Spleen (tissue), 11 donors: Measurements from ENCODE around the gene TRIM56. TPM values are rescaled to one million over a fixed set of nuclear protein-coding genes. Genes with fewer than 3 reads are reported as not detected.

ENCODE experiments used
- DNase-seq: peaks from one replicate; pipeline ENCODE4 v3.0.0-alpha.2; 2020
- H3K27ac ChIP-seq, 8 donors: fragments of 200-600 bp; sonication (generic) in 7 of 8; 1 replicate in 4 of 8; 2 replicates in 4 of 8; pipeline versions ENCODE4 v1.5.0 to v1.8.0; 2016 to 2021; ENCODE audit warnings: inconsistent platforms in 4 of 8, mild to moderate bottlenecking in 4 of 8, moderate library complexity in 1 of 8
- H3K27me3 ChIP-seq, 7 donors: fragments of 200-600 bp; sonication (generic) in 6 of 7; replicated peaks in 1 of 7; 1 replicate in 4 of 7; 2 replicates in 3 of 7; pipeline versions ENCODE4 v1.5.0 to v1.8.0; 2016 to 2021; ENCODE audit warnings: inconsistent platforms in 3 of 7, mild to moderate bottlenecking in 1 of 7
- H3K36me3 ChIP-seq, 6 donors: fragments of 200-600 bp; sonication (generic) in 5 of 6; 1 replicate in 4 of 6; 2 replicates in 2 of 6; pipeline versions ENCODE4 v1.5.0 to v1.8.0; 2016 to 2021; ENCODE audit warnings: inconsistent platforms in 2 of 6
- H3K4me1 ChIP-seq, 6 donors: fragments of 200-600 bp; sonication (generic) in 5 of 6; 1 replicate in 3 of 6; 2 replicates in 3 of 6; pipeline versions ENCODE4 v1.5.0 to v1.8.0; 2016 to 2021; ENCODE audit warnings: inconsistent platforms in 3 of 6
- H3K4me3 ChIP-seq, 8 donors: fragments of 200-600 bp; sonication (generic) in 7 of 8; 1 replicate in 4 of 8; 2 replicates in 4 of 8; pipeline versions ENCODE4 v1.5.0 to v1.8.0; 2016 to 2021; ENCODE audit warnings: inconsistent platforms in 4 of 8, mild to moderate bottlenecking in 4 of 8, moderate library complexity in 2 of 8
- H3K9me3 ChIP-seq, 8 donors: fragments of 200-600 bp; sonication (generic) in 7 of 8; 1 replicate in 4 of 8; 2 replicates in 4 of 8; pipeline versions ENCODE4 v1.5.0 to v1.8.0; 2016 to 2021; ENCODE audit warnings: inconsistent platforms in 4 of 8
- CTCF ChIP-seq, 11 experiments: fragments of 200-600 bp in 7 of 11; fragments of 450-650 bp in 4 of 11; sonication (generic) in 4 of 11; IDR thresholded peaks in 8 of 11; conservative IDR thresholded peaks in 3 of 11; 1 replicate in 7 of 11; 2 replicates in 4 of 11; pipeline versions ENCODE4 v1.4.0 to v1.8.0; 2016 to 2021; ENCODE audit warnings: antibody characterized with exemption in 11 of 11, inconsistent platforms in 4 of 11, mild to moderate bottlenecking in 1 of 11
- POLR2A ChIP-seq, 3 donors: fragments of 450-650 bp; IDR thresholded peaks; one replicate each; pipeline ENCODE4 v1.5.1; 2017; ENCODE audit warnings: antibody characterized with exemption in 3 of 3, mild to moderate bottlenecking in 1 of 3
- POLR2AphosphoS5 ChIP-seq, 3 donors: sonication (generic); formaldehyde crosslinking; IDR thresholded peaks; one replicate each; pipeline ENCODE4 v1.5.1; 2017; ENCODE audit warnings: antibody characterized with exemption in 3 of 3
- WGBS, 5 donors: extraction: QIAGEN DNeasy Blood & Tissue Kit in 3 of 5; methylation state at CpG; one replicate each; pipeline versions ENCODE4 v1.1.5 to v1.1.7; 2013 to 2018; 5-methylcytosine and 5-hydroxymethylcytosine counted together
- intact Hi-C: fragments of 100-400 bp; cut with DNase I; formaldehyde crosslinking; loops from one replicate; pipeline ENCODE4 v1.15.0; 2023; ENCODE audit warnings: low total_unique reads
- polyA plus RNA-seq, 3 donors: library from polyadenylated mRNA; stranded (reverse); fragments of 200-250 nt; gene quantifications; one replicate each; pipeline ENCODE4 v1.2.1, GENCODE V29; 2013
- total RNA-seq, 7 donors: library from RNA; depleted of rRNA in 3 of 7; stranded (reverse); fragments of >200 nt in 3 of 7; fragmentation: NEBNext Ultra II Directional in 4 of 7; extraction: Animal tissue kit (Norgen Biotek cat#: 25700) in 4 of 7; gene quantifications; one replicate each; pipeline versions ENCODE4 v1.1.0 to v1.2.1, GENCODE V29; 2016 to 2021
- donor health status: healthy with polysubstance abuse.
- donor health status: DM: no; HTN: no; CAD: no; lungs with moderate emphysema.
- donor health status: DM: no; HTN: no; CAD: no.
- donor health status: Bipolar disorder and iron deficiency.
- donor health status: healthy.
- donor health status: DM: no; HTN: no; CAD: no.
- donor health status: DM: yes; HTN: yes; CAD: no.

Gene TRIM56
- total and polyA plus RNA-seq, 10 donors: 5.0 to 82.2 (median 38.5) TPM

- H3K27me3 ChIP-seq: peaks cover 0 to 70% (median 0%) of the 10 kb centered on the region in 7 donors
Measured at GRCh38 chr7:101126651-101127459, 41.6 kb downstream of the TRIM56 start, which contains the start of gene SERPINE1. TSS of gene SERPINE1 (plus strand) at chr7:101127104. CDS start at chr7:101128394, 1,290 bp downstream.

GRCh38 chr7:101127460-101128039, 42.3 kb downstream of the TRIM56 start:
- WGBS, 5 donors: 78 to 87% (median 81%) methylated on average over 3 of the region's 3 CpGs
- H3K27me3 ChIP-seq: peaks cover 0 to 70% (median 0%) of the 10 kb centered on the region in 7 donors
- TF ChIP-seq POLR2A (IDR thresholded peaks at IDR 0.05) (no peak), POLR2AphosphoS5 (IDR thresholded peaks at IDR 0.05) (no peak), CTCF (IDR thresholded peaks at IDR 0.05 in 8 of 11, conservative IDR thresholded peaks at IDR 0.05 in 3 of 11) (no peak)
- peak overlapping the region in 5 of 8 donors; percentile 48 to 82 (median 62) for H3K27ac ChIP-seq
- H3K4me3 ChIP-seq: peak overlapping the region in 4 of 8 donors; percentile 13 to 46 (median 24)
- intact Hi-C loops: no loop called here
- peaks cover 0 to 19% (median 0%) of the 10 kb centered on the region in 6 donors for H3K36me3 ChIP-seq
- peaks cover 12 to 56% (median 34%) of the 10 kb centered on the region in 6 donors for H3K4me1 ChIP-seq
- no peak for DNase-seq
- H3K9me3 ChIP-seq: no peaks in the 10 kb centered on the region

More at GRCh38 chr7:101126651-101127459, 41.6 kb downstream of the TRIM56 start, which contains the start of gene SERPINE1:
- TF ChIP-seq CTCF (IDR thresholded peaks at IDR 0.05 in 8 of 11, conservative IDR thresholded peaks at IDR 0.05 in 3 of 11) (peak in 1 of 11 experiments; percentile 25), POLR2AphosphoS5 (IDR thresholded peaks at IDR 0.05) (peak; percentile 79 to 83 (median 82)), POLR2A (IDR thresholded peaks at IDR 0.05) (peak in 1 of 3 donors; percentile 76)
- Histone ChIP-seq H3K4me3 (peak within 1 kb of the TSS in 4 of 8 donors; percentile 13 to 46 (median 24)), H3K9me3 (no peaks in the 10 kb centered on the region), H3K36me3 (peaks cover 0 to 15% (median 0%) of the 10 kb centered on the region in 6 donors), H3K27ac (peak within 1 kb of the TSS in 6 of 8 donors; percentile 48 to 82 (median 61)), H3K4me1 (peaks cover 12 to 63% (median 39%) of the 10 kb centered on the region in 6 donors)
- intact Hi-C loops: no loop called here
- 6 to 10% (median 8%) methylated on average over 17 to 22 of the region's 22 CpGs for WGBS, 5 donors
- peak; percentile 81 for DNase-seq

GRCh38 chr7:101128040-101128834, 43.0 kb downstream of the TRIM56 start:
- WGBS, 5 donors: 69 to 83% (median 76%) methylated on average over 12 to 14 of the region's 14 CpGs
- Histone ChIP-seq H3K4me1 (peaks cover 12 to 50% (median 31%) of the 10 kb centered on the region in 6 donors), H3K4me3 (peak overlapping the region in 2 of 8 donors; percentile 17 to 32), H3K36me3 (peaks cover 0 to 24% (median 0%) of the 10 kb centered on the region in 6 donors), H3K27ac (no peak overlapping the region), H3K27me3 (peaks cover 0 to 68% (median 0%) of the 10 kb centered on the region in 7 donors), H3K9me3 (no peaks in the 10 kb centered on the region)
- DNase-seq: no peak
- TF ChIP-seq CTCF (IDR thresholded peaks at IDR 0.05 in 8 of 11, conservative IDR thresholded peaks at IDR 0.05 in 3 of 11) (no peak), POLR2AphosphoS5 (IDR thresholded peaks at IDR 0.05) (peak in 1 of 3 donors; percentile 52), POLR2A (IDR thresholded peaks at IDR 0.05) (no peak)
- intact Hi-C loops: no loop called here
